Mucosa of descending colon (tissue), 3 donors: ENCODE results near the gene FHIT. TPM values are rescaled to one million over a fixed set of nuclear protein-coding genes. Genes with fewer than 3 reads are reported as not detected.
"Not testable (repeated sequence)": the region's sequence is repeated elsewhere in the genome, so short reads cannot be mapped to it uniquely, and the experiment has no call there.

Source experiments
- ATAC-seq: fragments of 200-7000 bp; cut with Tn5 transposase; one replicate; pipeline ENCODE4 v1.9.1; 2020; ENCODE audit warnings: mild to moderate bottlenecking, moderate library complexity
- DNase-seq, 3 donors: peaks; one replicate each; pipeline ENCODE4 v3.0.0-alpha.2; 2020
- H3K36me3 ChIP-seq: fragments of 200-600 bp; one replicate; pipeline ENCODE4 v1.8.0; 2021; ENCODE audit warnings: low read depth, mild to moderate bottlenecking
- H3K4me1 ChIP-seq: fragments of 200-600 bp; one replicate; pipeline ENCODE4 v1.8.0; 2021; ENCODE audit warnings: low read depth, mild to moderate bottlenecking
- H3K4me3 ChIP-seq: fragments of 200-600 bp; one replicate; pipeline ENCODE4 v1.8.0; 2021; ENCODE audit warnings: mild to moderate bottlenecking
- H3K9me3 ChIP-seq: fragments of 200-600 bp; one replicate; pipeline ENCODE4 v1.8.0; 2021; ENCODE audit warnings: mild to moderate bottlenecking
- CTCF ChIP-seq: fragments of 200-600 bp; IDR thresholded peaks from one replicate; pipeline ENCODE4 v1.8.0; 2022; ENCODE audit warnings: antibody characterized with exemption, mild to moderate bottlenecking
- intact Hi-C, 2 donors: fragments of 100-400 bp; cut with DNase I in 1 of 2; cut with micrococcal nuclease in 1 of 2; formaldehyde crosslinking; loops; one replicate each; pipeline versions ENCODE4 v1.11.0 to v1.11.1; 2022; cut with DNase I, micrococcal nuclease
- total RNA-seq, 3 donors: library from RNA; stranded (reverse); fragmentation: NEBNext Ultra II Directional in 2 of 3; extraction: Animal tissue kit (Norgen Biotek cat#: 25700) in 2 of 3; gene quantifications; one replicate each; pipeline versions ENCODE4 v1.2.1 to v1.2.4, GENCODE V29; 2021 to 2023
- donor health status: DM: no; HTN: no; CAD: no; lungs with moderate emphysema.
- donor health status: DM: no; HTN: no; CAD: no.
- donor health status: DM: no; HTN: yes; CAD: no.

FHIT gene
- total RNA-seq, 3 donors from 2014 or later, result 8.9 to 20.7 (median 18.6) TPM

DNA sequence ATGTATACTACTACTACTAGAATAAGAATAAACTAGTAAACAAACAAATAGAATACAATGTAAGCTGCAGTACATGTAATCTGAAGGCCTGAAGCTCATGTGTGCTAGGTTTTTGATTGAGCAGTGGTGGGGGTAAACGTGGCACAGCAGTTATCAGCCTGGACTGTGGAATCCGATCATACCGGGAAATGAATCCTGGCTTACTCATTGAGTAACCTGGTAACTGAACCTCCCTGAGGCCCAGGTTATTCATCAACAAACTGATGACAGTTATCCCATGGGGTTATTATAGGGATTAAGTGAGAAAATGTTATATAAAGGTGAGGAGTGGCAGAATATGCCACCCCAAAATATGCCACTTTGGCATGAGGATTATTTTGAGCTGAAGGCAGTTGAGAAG, 339.1 kb downstream of the FHIT start:
- ATAC-seq, result no peak

GRCh38 chr3:60909526-60909925, 341.7 kb downstream of the FHIT start:
- Histone ChIP-seq H3K4me1 (no peaks in the 10 kb centered on the region), H3K9me3 (no peaks in the 10 kb centered on the region), H3K36me3 (no peaks in the 10 kb centered on the region), H3K4me3 (no peak overlapping the region)
- ATAC-seq (peak; percentile 55), DNase-seq (no peak)
- TF ChIP-seq CTCF, result no peak
- intact Hi-C loops, result no loop called here

More for the DNA sequence above, 339.1 kb downstream of the FHIT start:
- DNase-seq, result no peak
- Histone ChIP-seq H3K9me3 (no peaks in the 10 kb centered on the region), H3K36me3 (no peaks in the 10 kb centered on the region), H3K4me1 (no peaks in the 10 kb centered on the region), H3K4me3 (no peak overlapping the region)
- TF ChIP-seq CTCF, result no peak
- intact Hi-C loops, result no loop called here

DNA sequence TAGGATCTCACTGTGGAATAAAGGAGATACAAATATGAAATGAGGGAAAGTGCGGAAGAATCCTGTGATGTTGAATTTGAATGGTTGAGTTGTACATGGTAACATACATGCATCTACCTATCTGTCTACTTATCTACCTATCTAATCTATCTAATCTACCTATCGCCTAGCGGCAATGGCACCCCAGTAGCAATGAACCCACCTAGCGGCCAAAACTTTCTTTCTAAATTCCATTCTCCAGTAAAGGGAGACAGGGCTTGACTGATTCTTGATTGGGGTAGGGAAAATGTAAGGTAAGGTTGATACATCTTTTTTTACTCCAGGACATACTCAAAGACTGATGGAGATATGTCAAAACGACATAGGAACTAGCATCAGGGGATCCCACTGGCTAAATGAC, 345.0 kb downstream of the FHIT start:
- Histone ChIP-seq H3K36me3 (no peaks in the 10 kb centered on the region), H3K4me1 (no peaks in the 10 kb centered on the region), H3K9me3 (no peaks in the 10 kb centered on the region), H3K4me3 (no peak overlapping the region)
- no peak for DNase-seq
- TF ChIP-seq CTCF, result no peak
- intact Hi-C loops, result no loop called here
- no peak for ATAC-seq

- TF ChIP-seq CTCF, result no peak
- H3K4me3 ChIP-seq, result no peak overlapping the region
- no peaks in the 10 kb centered on the region for H3K9me3 ChIP-seq
- intact Hi-C loops, result no loop called here
- ATAC-seq (no peak), DNase-seq (no peak)
- H3K4me1 ChIP-seq, result no peaks in the 10 kb centered on the region
- H3K36me3 ChIP-seq, result no peaks in the 10 kb centered on the region
Measured at GRCh38 chr3:60898321-60898720, 352.9 kb downstream of the FHIT start.

DNA sequence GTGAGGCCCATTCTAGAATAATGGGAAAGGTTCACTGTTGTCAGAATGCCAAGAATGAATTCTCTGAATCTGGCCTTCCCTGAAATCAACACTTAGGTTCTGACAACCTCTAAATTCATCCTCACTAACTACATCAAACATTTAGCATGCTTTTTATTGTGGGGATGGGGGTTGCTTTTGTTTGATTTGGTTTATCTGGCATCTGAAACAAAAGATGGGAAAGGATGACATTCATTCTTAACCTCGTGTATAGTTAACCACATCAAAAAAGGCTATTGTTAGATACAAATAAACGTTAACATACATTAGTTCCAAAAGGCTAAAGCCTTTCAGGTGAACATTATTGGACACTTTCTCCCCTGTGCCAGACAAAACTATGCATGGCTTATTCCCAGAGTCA, 357.3 kb downstream of the FHIT start:
- intact Hi-C loops, result no loop called here
- Histone ChIP-seq H3K4me1 (no peaks in the 10 kb centered on the region), H3K4me3 (no peak overlapping the region), H3K9me3 (no peaks in the 10 kb centered on the region), H3K36me3 (no peaks in the 10 kb centered on the region)
- ATAC-seq (no peak), DNase-seq (no peak)
- TF ChIP-seq CTCF, result no peak

- Histone ChIP-seq H3K9me3 (no peaks in the 10 kb centered on the region), H3K4me3 (no peak overlapping the region), H3K36me3 (no peaks in the 10 kb centered on the region), H3K4me1 (no peaks in the 10 kb centered on the region)
- intact Hi-C loops, result no loop called here
- DNase-seq (no peak), ATAC-seq (no peak)
- no peak for TF ChIP-seq CTCF
Measured at GRCh38 chr3:60890226-60890625, 361.0 kb downstream of the FHIT start.

GRCh38 chr3:60888952-60889351, 362.3 kb downstream of the FHIT start:
- DNase-seq, ATAC-seq, H3K36me3 ChIP-seq, intact Hi-C loops, H3K9me3 ChIP-seq, H3K4me3 ChIP-seq, H3K4me1 ChIP-seq: not testable (repeated sequence)
